Stimulated activated CD4-positive, alpha-beta T cell treated with anti-CD3 and anti-CD28 coated beads, Interleukin-2, amount 100 ng/mL, for 48 hours (primary cell): ENCODE data around the gene IL17A.

Source experiments
- DNase-seq, 2 donors: peaks; one replicate each; pipeline ENCODE4 v3.0.0-alpha.2; 2020

The IL17A gene

GRCh38 chr6:52186075-52186474 is at the start of gene IL17A:
IL17A (plus strand) TSS chr6:52186375; CDS start chr6:52186432, 57 bp downstream.
- DNase-seq, result no peak

GRCh38 chr6:52136934-52137467 is 49.2 kb upstream of the IL17A start:
- no peak for DNase-seq

GRCh38 chr6:52138284-52138683 is 47.9 kb upstream of the IL17A start:
- DNase-seq, result no peak

GRCh38 chr6:52139985-52140680 is 46.0 kb upstream of the IL17A start:
- no peak for DNase-seq

GRCh38 chr6:52141596-52141995 is 44.6 kb upstream of the IL17A start:
- no peak for DNase-seq

- no peak for DNase-seq
These were observed 43.6 kb upstream of the IL17A start for GRCh38 chr6:52142556-52142955.

GRCh38 chr6:52143551-52143950 is 42.6 kb upstream of the IL17A start:
- no peak for DNase-seq

- DNase-seq, result no peak
These were observed 41.7 kb upstream of the IL17A start for GRCh38 chr6:52144196-52145076.

- no peak for DNase-seq
These were observed 39.2 kb upstream of the IL17A start for GRCh38 chr6:52146851-52147445.

GRCh38 chr6:52149076-52149475 is 37.1 kb upstream of the IL17A start:
- DNase-seq, result no peak

GRCh38 chr6:52149949-52150348 is 36.2 kb upstream of the IL17A start:
- no peak for DNase-seq

- DNase-seq, result no peak
These were observed 34.1 kb upstream of the IL17A start for GRCh38 chr6:52152070-52152423.

GRCh38 chr6:52152711-52153160 is 33.4 kb upstream of the IL17A start:
- no peak for DNase-seq

- no peak for DNase-seq
These were observed 31.8 kb upstream of the IL17A start for GRCh38 chr6:52154381-52154780.

GRCh38 chr6:52155791-52156576 is 30.2 kb upstream of the IL17A start:
- no peak for DNase-seq

GRCh38 chr6:52157301-52157941 is 28.8 kb upstream of the IL17A start:
- peak; percentile 32 for DNase-seq

- DNase-seq, result no peak
These were observed 25.6 kb upstream of the IL17A start for GRCh38 chr6:52160472-52161104.

- DNase-seq, result peak in 1 of 2 donors; percentile 11
These were observed 24.3 kb upstream of the IL17A start for GRCh38 chr6:52161689-52162438.

- no peak for DNase-seq
These were observed 23.0 kb upstream of the IL17A start for GRCh38 chr6:52162940-52163908.
